Hippocampal formation (tissue), 2 donors: ENCODE measurements around the gene CYSLTR2.

Experiments
- DNase-seq, 2 donors: peaks; one replicate each; lab custom pipeline; 2025; lab: John Stamatoyannopoulos, UW

The CYSLTR2 gene

DNA sequence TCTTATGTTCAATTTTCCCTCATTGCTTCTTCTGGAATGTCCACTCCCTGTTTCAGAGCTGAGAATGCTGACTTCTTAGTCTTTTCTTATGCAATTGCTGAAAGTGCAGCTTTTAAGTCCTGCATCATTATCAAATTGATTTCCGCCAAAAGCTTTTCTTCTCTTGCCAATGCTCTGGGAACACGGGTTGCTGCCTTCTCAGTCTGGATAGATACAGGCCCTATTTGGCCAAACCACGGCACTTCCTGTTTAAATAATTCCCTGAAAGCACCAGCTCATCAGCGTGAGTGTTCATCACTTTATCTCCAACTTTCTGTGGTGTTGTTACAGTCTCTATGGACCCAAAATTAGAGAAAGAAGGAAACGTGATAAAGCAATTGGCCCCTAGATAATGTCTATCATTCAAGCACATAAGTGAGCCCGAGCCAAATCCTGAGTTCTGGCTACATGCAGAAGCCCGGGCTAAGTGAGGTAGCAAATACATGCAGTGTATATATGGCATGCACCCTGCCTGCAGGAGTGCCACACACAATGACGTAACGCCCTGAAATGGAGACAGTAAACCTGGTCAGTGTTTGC is 85.7 kb downstream of the CYSLTR2 start:
- no peak for DNase-seq

DNA sequence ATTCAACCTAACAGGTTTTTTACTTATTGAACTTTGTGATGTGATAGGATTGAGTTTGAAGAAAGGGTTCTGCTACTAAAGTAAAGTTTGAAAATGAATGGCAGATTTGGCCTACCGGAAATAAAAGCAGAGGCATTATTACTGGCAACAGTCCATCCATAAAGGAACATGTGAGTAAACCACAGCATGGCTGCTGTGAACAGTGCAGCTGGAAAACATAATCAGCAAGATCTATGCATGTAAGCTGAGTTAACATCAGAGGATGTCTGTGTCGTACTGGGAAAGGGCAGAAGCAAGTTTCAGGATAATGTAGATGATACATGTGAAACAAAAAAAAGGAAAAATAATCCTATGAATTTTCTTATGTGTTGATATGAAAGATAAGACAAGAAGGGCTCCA is 87.6 kb downstream of the CYSLTR2 start:
- DNase-seq: no peak

DNA sequence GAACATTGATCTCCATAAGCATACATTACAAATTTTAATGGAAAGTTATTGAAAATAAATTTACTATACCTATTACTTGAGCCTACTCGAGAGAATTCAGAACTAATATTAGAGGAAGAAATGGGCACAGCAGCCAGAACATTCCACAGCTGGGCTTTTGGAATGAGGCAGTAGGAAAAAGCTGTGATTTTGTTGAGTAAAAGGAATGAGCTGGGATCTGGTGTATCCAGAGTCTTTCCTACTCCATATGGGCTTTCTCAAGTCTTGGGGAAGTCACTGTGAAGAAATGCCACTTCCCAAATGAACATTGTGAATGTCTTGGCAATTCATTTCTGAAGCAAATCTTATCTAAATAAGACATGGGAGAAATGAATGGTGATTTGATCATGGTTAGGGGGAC is 93.1 kb downstream of the CYSLTR2 start:
- DNase-seq: no peak

DNA sequence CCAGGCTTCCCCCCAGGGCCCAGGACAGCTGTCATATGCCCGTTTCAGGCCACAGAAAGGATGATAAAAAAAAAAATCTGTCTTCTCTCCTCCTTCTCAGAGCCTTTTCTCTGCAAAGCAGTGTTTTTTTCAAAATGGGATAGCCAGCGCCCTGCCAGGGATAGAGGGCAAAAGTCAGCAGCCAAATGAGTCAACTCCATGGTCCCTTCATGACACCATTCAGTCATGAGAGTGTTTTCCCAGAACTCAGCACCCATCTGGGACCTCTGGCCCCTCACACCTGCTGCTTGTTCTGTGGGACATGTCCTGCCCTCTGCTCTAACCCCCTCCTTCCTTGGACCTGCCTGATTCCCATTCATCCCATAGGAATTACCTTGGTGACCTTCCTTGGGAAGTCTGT is 95.0 kb downstream of the CYSLTR2 start:
- no peak for DNase-seq

DNA sequence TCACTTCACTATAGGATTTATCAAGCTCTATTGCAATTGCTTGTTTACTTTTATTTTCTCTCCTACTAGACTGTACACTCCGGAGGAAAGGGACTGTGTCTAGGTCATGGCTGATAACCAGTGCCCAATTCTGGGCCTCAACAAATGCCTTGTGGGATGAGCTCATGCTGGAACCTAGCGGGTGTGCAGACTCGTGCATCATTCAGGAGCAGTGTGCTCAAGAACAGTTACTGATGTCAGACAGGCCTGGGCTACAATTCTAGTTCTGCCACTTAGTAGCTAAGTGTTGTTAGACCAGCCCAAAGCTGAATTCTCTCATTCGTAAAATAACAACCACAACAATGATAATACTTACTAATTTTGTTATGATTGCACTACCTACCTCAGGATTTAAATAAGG is 95.4 kb downstream of the CYSLTR2 start:
- no peak for DNase-seq

DNA sequence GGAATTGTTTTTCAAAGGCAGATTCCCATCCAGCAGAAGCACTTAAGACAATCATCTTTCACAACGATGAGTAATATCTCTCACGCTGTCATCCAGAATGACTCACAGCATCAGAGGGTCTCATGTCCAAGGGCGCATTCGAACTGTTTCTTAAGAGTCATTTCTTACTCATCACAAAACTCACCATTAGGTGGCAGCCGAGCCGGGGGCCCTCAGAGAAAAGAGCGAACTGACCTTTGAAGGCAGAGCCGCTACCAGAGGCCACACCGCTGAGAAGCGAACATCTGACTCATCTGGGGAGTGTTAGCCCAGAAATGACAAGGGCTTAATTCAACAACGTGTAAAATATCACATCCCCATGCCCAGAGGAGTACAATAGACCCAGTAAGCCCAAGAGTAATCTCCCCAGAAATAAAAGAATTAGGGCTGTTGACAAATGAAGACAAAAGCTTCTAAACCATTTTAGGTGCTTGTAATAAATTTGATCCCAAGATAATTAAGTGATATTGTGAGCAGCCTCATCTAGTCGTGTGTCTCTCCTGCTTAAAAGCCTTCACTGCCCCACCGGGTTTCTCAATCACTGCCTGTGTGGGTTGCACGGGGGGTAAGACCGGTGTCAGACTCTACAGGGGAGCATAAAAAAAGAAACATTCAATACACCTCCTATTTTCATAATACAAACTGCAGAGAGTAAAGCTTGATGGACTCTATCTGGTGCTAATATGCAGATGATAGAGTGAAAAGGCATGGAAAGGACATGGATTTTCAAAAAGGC is 96.2 kb downstream of the CYSLTR2 start:
- DNase-seq: peak; percentile 37 to 46

DNA sequence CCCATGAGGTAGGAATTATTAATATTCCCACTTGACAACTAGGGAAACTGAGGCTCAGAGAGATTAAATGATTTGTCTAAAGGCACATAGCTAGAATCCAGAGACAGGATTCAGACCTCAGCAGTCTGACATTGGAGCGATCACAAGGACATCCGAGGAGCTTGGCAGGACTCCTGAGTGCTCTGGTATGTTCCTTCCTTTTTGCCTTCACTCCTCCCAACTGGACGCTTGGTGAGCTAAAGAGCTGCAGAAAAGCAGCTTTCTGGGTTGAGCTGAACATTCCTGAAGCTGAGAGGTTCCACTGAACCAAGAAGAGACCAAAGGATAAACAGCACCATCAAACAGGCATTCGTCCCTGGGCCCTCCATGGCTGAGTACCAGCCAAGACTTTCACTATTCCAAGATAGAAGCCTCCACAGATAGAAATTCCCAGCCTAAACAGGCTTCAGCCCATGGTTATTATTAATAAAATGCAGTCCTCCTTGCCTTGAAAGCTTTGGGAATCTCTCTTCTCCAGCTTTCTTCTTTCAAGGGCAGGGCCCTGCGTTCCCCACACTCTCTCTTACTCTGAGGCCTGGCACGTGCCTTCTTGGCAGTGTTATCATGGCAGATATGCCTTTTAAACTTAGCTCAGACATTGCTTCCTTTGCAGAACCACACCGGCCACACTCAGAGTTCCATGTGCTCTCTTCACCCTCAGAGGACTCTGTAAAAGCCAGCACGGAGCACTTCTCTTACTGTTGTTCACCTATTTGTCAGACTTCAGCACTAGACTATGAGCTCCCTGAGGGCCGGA is 97.1 kb downstream of the CYSLTR2 start:
- DNase-seq: no peak

DNA sequence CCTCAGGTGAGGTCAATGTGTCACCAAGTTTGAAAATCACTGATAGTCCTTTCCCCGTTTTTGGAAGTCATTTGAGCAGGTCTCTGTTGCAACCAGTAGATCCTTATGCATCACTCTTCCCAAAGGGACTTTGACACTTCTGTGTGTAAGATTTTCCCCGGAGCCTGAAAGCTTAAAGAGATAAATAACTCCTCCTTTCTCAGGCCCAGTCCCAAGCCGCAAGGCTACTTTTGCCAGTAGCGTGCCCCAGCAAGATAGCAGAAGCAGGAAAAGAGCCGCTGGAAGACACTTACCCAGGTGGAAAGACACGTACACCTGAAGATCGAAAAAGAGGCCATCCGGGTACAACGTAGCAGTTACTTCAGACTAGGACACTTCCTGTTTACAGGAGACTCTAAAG is 106.9 kb downstream of the CYSLTR2 start:
- no peak for DNase-seq
